CD4-positive, alpha-beta memory T cell (primary cell): ENCODE results near the gene SESN3. TPM values are rescaled to one million over a fixed set of nuclear protein-coding genes. Genes with fewer than 3 reads are reported as not detected.

ENCODE experiments used
- CTCF ChIA-PET: fragments of 350-600 bp; sonication (Branson Sonifier 250); formaldehyde crosslinking; loops from one replicate; lab custom pipeline; 2021; ENCODE audit warnings: inconsistent platforms; ENCODE audit not compliant: partially characterized antibody; lab: Charles Lee
- POLR2A ChIA-PET: fragments of 350-600 bp; sonication (Branson Sonifier 250); formaldehyde crosslinking; loops from one replicate; lab custom pipeline; 2021; ENCODE audit not compliant: partially characterized antibody; lab: Charles Lee
- DNase-seq, 5 donors: peaks; one replicate each; pipeline versions ENCODE4 v3.0.0 to v3.0.0-alpha.2; 2020 to 2022; ENCODE audit warnings: mixed read lengths in 1 of 5
- H3K27ac ChIP-seq: one replicate; pipeline ENCODE4 v1.7.0; 2013; ENCODE audit warnings: low read depth, low read length
- H3K27me3 ChIP-seq: 2 replicates; pipeline ENCODE4 v1.7.0; 2013; ENCODE audit warnings: mild to moderate bottlenecking, low read length, moderate library complexity; ENCODE audit not compliant: insufficient read depth
- H3K36me3 ChIP-seq: 2 replicates; pipeline ENCODE4 v1.7.0; 2013; ENCODE audit warnings: mild to moderate bottlenecking, low read length, moderate library complexity; ENCODE audit not compliant: insufficient read depth
- H3K4me1 ChIP-seq: 2 replicates; pipeline ENCODE4 v1.7.0; 2013; ENCODE audit warnings: mild to moderate bottlenecking, low read length, moderate library complexity; ENCODE audit not compliant: insufficient read depth
- H3K4me3 ChIP-seq, 2 donors: one replicate each; pipeline ENCODE4 v1.7.0; 2013; ENCODE audit warnings: low read length in 2 of 2, mild to moderate bottlenecking in 1 of 2
- H3K9me3 ChIP-seq, 2 donors: one replicate each; pipeline ENCODE4 v1.7.0; 2013; ENCODE audit warnings: low read length in 2 of 2, control low read depth in 1 of 2; ENCODE audit not compliant: control insufficient read depth in 1 of 2
- H3K27ac Mint-ChIP-seq, 7 donors: one replicate each; pipeline ENCODE4 v1.8.0; 2020 to 2021; ENCODE audit warnings: mixed read lengths in 7 of 7, mild to moderate bottlenecking in 6 of 7, inconsistent platforms in 3 of 7, moderate library complexity in 3 of 7
- H3K27me3 Mint-ChIP-seq, 2 donors: one replicate each; pipeline ENCODE4 v1.8.0; 2020 to 2021; ENCODE audit warnings: mixed read lengths in 2 of 2
- H3K36me3 Mint-ChIP-seq, 2 donors: one replicate each; pipeline ENCODE4 v1.8.0; 2020 to 2021; ENCODE audit warnings: mixed read lengths in 2 of 2, inconsistent platforms in 1 of 2, mild to moderate bottlenecking in 1 of 2
- H3K4me1 Mint-ChIP-seq, 4 donors: one replicate each; pipeline ENCODE4 v1.8.0; 2020 to 2021; ENCODE audit warnings: mixed read lengths in 4 of 4, mild to moderate bottlenecking in 1 of 4
- H3K4me3 Mint-ChIP-seq, 8 donors: one replicate each; pipeline ENCODE4 v1.8.0; 2020 to 2021; ENCODE audit warnings: mixed read lengths in 8 of 8, mild to moderate bottlenecking in 7 of 8, moderate library complexity in 6 of 8, inconsistent platforms in 3 of 8
- H3K9me3 Mint-ChIP-seq, 8 donors: one replicate each; pipeline ENCODE4 v1.8.0; 2020 to 2021; ENCODE audit warnings: mixed read lengths in 8 of 8, mild to moderate bottlenecking in 5 of 8, inconsistent platforms in 3 of 8, moderate library complexity in 1 of 8
- intact Hi-C: fragments of 100-400 bp; cut with micrococcal nuclease; formaldehyde crosslinking; loops from one replicate; pipeline ENCODE4 v1.15.1; 2023
- polyA plus RNA-seq, 2 donors: library from polyadenylated mRNA; unstranded; fragments of 300-500 nt; fragmentation: Illumina TruSeq; gene quantifications; one replicate each; pipeline ENCODE4 v1.2.3, GENCODE V29; 2021
- total RNA-seq, 2 experiments: library from RNA; stranded (reverse); gene quantifications; one replicate each; pipeline ENCODE4 v1.2.3, GENCODE V29; 2021

The SESN3 gene
- total and polyA plus RNA-seq, 4 experiments from 2014 or later: 1.8 to 211 (median 104) TPM

- H3K4me3 ChIP-seq: no peak overlapping the region
- DNase-seq: no peak
- peaks cover 3 to 8% (median 5%) of the 10 kb centered on the region in 4 donors for H3K4me1 Mint-ChIP-seq
- H3K36me3 ChIP-seq: no peaks in the 10 kb centered on the region
- ChIA-PET CTCF (no interaction called here), POLR2A (no interaction called here)
- H3K9me3 ChIP-seq: no peaks in the 10 kb centered on the region
- H3K27me3 Mint-ChIP-seq: no peaks in the 10 kb centered on the region
- H3K27ac ChIP-seq: no peak overlapping the region
- no peaks in the 10 kb centered on the region for H3K36me3 Mint-ChIP-seq
- intact Hi-C loops: no loop called here
- H3K4me3 Mint-ChIP-seq: no peak overlapping the region
- H3K9me3 Mint-ChIP-seq: no peaks in the 10 kb centered on the region
- H3K27ac Mint-ChIP-seq: no peak overlapping the region
- H3K4me1 ChIP-seq: no peaks in the 10 kb centered on the region
- H3K27me3 ChIP-seq: no peaks in the 10 kb centered on the region
These were observed 37.4 kb upstream of the SESN3 start for GRCh38 chr11:95268391-95268790.

GRCh38 chr11:95267601-95268213 is 36.7 kb upstream of the SESN3 start:
- Histone ChIP-seq H3K27me3 (no peaks in the 10 kb centered on the region), H3K27ac (no peak overlapping the region), H3K9me3 (no peaks in the 10 kb centered on the region), H3K4me1 (no peaks in the 10 kb centered on the region), H3K4me3 (no peak overlapping the region), H3K36me3 (no peaks in the 10 kb centered on the region)
- no peak overlapping the region for H3K4me3 Mint-ChIP-seq
- H3K27me3 Mint-ChIP-seq: no peaks in the 10 kb centered on the region
- H3K27ac Mint-ChIP-seq: no peak overlapping the region
- ChIA-PET POLR2A (interaction anchor here (1.4 kb wide), 1 partner anchor 11 kb away, joined by 4 read pairs; no protein-coding TSS in a partner anchor), CTCF (no interaction called here)
- no peak for DNase-seq
- H3K36me3 Mint-ChIP-seq: no peaks in the 10 kb centered on the region
- H3K4me1 Mint-ChIP-seq: peaks cover 4 to 11% (median 6%) of the 10 kb centered on the region in 4 donors
- H3K9me3 Mint-ChIP-seq: no peaks in the 10 kb centered on the region
- intact Hi-C loops: no loop called here

GRCh38 chr11:95266751-95267374 is 35.9 kb upstream of the SESN3 start:
- Histone ChIP-seq H3K36me3 (no peaks in the 10 kb centered on the region), H3K4me3 (no peak overlapping the region), H3K9me3 (no peaks in the 10 kb centered on the region), H3K27me3 (no peaks in the 10 kb centered on the region), H3K27ac (no peak overlapping the region), H3K4me1 (no peaks in the 10 kb centered on the region)
- DNase-seq: no peak
- POLR2A ChIA-PET: interaction anchor here (1.0 to 1.4 kb wide), 2 partner anchors 11 to 35 kb away, joined by 3 to 4 read pairs; no protein-coding TSS in a partner anchor
- Mint-ChIP-seq H3K4me3 (no peak overlapping the region), H3K9me3 (no peaks in the 10 kb centered on the region), H3K27me3 (no peaks in the 10 kb centered on the region), H3K4me1 (peaks cover 5 to 11% (median 6%) of the 10 kb centered on the region in 4 donors), H3K36me3 (no peaks in the 10 kb centered on the region), H3K27ac (no peak overlapping the region)
- CTCF ChIA-PET: no interaction called here
- intact Hi-C loops: no loop called here

GRCh38 chr11:95264881-95265280 is 33.9 kb upstream of the SESN3 start:
- Mint-ChIP-seq H3K4me3 (no peak overlapping the region), H3K27ac (no peak overlapping the region), H3K9me3 (no peaks in the 10 kb centered on the region), H3K4me1 (peaks cover 5 to 11% (median 6%) of the 10 kb centered on the region in 4 donors), H3K36me3 (no peaks in the 10 kb centered on the region), H3K27me3 (no peaks in the 10 kb centered on the region)
- Histone ChIP-seq H3K27me3 (no peaks in the 10 kb centered on the region), H3K27ac (no peak overlapping the region), H3K4me3 (no peak overlapping the region), H3K9me3 (no peaks in the 10 kb centered on the region), H3K4me1 (no peaks in the 10 kb centered on the region), H3K36me3 (no peaks in the 10 kb centered on the region)
- ChIA-PET POLR2A (no interaction called here), CTCF (interaction anchor here (0.6 to 1.7 kb wide), 4 partner anchors 10 to 569 kb away, joined by 3 to 6 read pairs (median 3); no protein-coding TSS in a partner anchor)
- no peak for DNase-seq
- intact Hi-C loops: no loop called here

GRCh38 chr11:95262994-95263765 is 32.2 kb upstream of the SESN3 start:
- Mint-ChIP-seq H3K27ac (no peak overlapping the region), H3K4me3 (no peak overlapping the region), H3K4me1 (peaks cover 5 to 11% (median 6%) of the 10 kb centered on the region in 4 donors), H3K27me3 (no peaks in the 10 kb centered on the region), H3K9me3 (no peaks in the 10 kb centered on the region), H3K36me3 (no peaks in the 10 kb centered on the region)
- Histone ChIP-seq H3K4me1 (no peaks in the 10 kb centered on the region), H3K9me3 (no peaks in the 10 kb centered on the region), H3K4me3 (no peak overlapping the region), H3K27ac (no peak overlapping the region), H3K27me3 (no peaks in the 10 kb centered on the region), H3K36me3 (no peaks in the 10 kb centered on the region)
- POLR2A ChIA-PET: interaction anchor here (0.8 kb wide), 1 partner anchor 9 kb away, joined by 4 read pairs; no protein-coding TSS in a partner anchor
- CTCF ChIA-PET: interaction anchor here (1.7 kb wide), 1 partner anchor 9 kb away, joined by 6 read pairs; no protein-coding TSS in a partner anchor
- no peak for DNase-seq
- intact Hi-C loops: no loop called here

GRCh38 chr11:95257456-95257971 is 26.5 kb upstream of the SESN3 start:
- H3K4me1 ChIP-seq: peaks cover 38% of the 10 kb centered on the region
- no peak overlapping the region for H3K27ac Mint-ChIP-seq
- H3K36me3 Mint-ChIP-seq: no peaks in the 10 kb centered on the region
- CTCF ChIA-PET: interaction anchor here (3.5 kb wide), 1 partner anchor 449 kb away, joined by 20 read pairs; no protein-coding TSS in a partner anchor
- DNase-seq: no peak
- H3K36me3 ChIP-seq: no peaks in the 10 kb centered on the region
- H3K27me3 Mint-ChIP-seq: no peaks in the 10 kb centered on the region
- H3K9me3 ChIP-seq: no peaks in the 10 kb centered on the region
- no peaks in the 10 kb centered on the region for H3K27me3 ChIP-seq
- no peak overlapping the region for H3K27ac ChIP-seq
- H3K4me3 Mint-ChIP-seq: peak overlapping the region in 1 of 8 donors; percentile 18
- peaks cover 23 to 42% (median 36%) of the 10 kb centered on the region in 4 donors for H3K4me1 Mint-ChIP-seq
- H3K9me3 Mint-ChIP-seq: no peaks in the 10 kb centered on the region
- intact Hi-C loops: loop anchor here (5.0 kb wide), 1 partner anchor 35 kb away; no protein-coding TSS in a partner anchor
- POLR2A ChIA-PET: interaction anchor here (0.6 to 7.5 kb wide), 2 partner anchors 27 to 29 kb away, joined by 3 to 127 read pairs; partner anchors contain the start of gene SESN3
- H3K4me3 ChIP-seq: no peak overlapping the region
